GM12875 (cell line): Measurements from ENCODE around the gene SPSB1.

Experiments
- H3K4me3 ChIP-seq: one replicate; pipeline ENCODE4 v1.5.1; 2011; ENCODE audit warnings: low read depth, low read length, control low read depth
- CTCF ChIP-seq: IDR thresholded peaks from 2 replicates; pipeline ENCODE4 v1.5.1; 2011; ENCODE audit warnings: low read depth, mild to moderate bottlenecking, control low read depth, inconsistent platforms, low read length, moderate library complexity, borderline replicate concordance; ENCODE audit not compliant: insufficient read depth

Gene SPSB1

GRCh38 chr1:9338397-9339246, 45.9 kb downstream of the SPSB1 start:
- TF ChIP-seq CTCF: no peak
- no peak overlapping the region for H3K4me3 ChIP-seq

GRCh38 chr1:9340172-9340854, 47.6 kb downstream of the SPSB1 start:
- no peak for TF ChIP-seq CTCF
- H3K4me3 ChIP-seq: no peak overlapping the region

DNA sequence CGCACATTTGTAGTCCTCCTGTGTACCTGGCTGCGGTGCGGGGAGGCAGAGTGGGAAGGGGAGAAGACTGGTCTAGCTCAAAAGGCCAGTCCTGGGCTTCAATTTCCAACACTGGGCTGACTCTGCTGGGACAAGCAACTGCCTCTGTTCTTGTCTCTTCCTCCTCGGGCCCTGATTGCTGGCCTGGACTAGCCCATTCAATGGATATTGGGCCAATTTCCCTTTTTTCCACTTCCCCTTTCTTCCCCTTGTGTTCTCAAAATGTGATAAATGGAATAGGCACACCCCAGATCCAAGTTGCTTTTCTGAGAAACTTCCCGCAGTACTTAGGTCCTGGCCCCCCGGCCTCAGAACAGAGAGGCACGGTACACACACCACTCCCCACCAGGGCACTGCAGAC, 48.2 kb downstream of the SPSB1 start:
- TF ChIP-seq CTCF: no peak
- no peak overlapping the region for H3K4me3 ChIP-seq

- TF ChIP-seq CTCF: no peak
- no peak overlapping the region for H3K4me3 ChIP-seq
These were observed 48.7 kb downstream of the SPSB1 start for GRCh38 chr1:9341301-9341845.

- TF ChIP-seq CTCF: no peak
- H3K4me3 ChIP-seq: no peak overlapping the region
These were observed 50.6 kb downstream of the SPSB1 start for GRCh38 chr1:9343269-9343668.

- TF ChIP-seq CTCF: no peak
- H3K4me3 ChIP-seq: no peak overlapping the region
These were observed 51.9 kb downstream of the SPSB1 start for GRCh38 chr1:9344426-9345200.
